ENCODE data around the gene TRIM71.

TRIM71 gene

GRCh38 chr3:32856901-32857507 lies 39.2 kb downstream of the TRIM71 start:
- Histone ChIP-seq H3K4me1 (no peaks in the 10 kb centered on the region), H3K36me3 (no peaks in the 10 kb centered on the region)
- no peak for TF ChIP-seq CTCF (IDR thresholded peaks at IDR 0.05; ENCODE audit: low read depth, low read length)

GRCh38 chr3:32857921-32858320 lies 40.1 kb downstream of the TRIM71 start:
- Histone ChIP-seq H3K4me3 (ENCODE audit: low read depth, low read length) (no peak overlapping the region), H3K4me1 (no peaks in the 10 kb centered on the region), H3K27me3 (no peaks in the 10 kb centered on the region), H3K36me3 (no peaks in the 10 kb centered on the region), H3K9me3 (no peaks in the 10 kb centered on the region)
- no peak for DNase-seq
- no peak for TF ChIP-seq CTCF (IDR thresholded peaks at IDR 0.05; ENCODE audit: low read depth, low read length)

More at GRCh38 chr3:32856901-32857507, 39.2 kb downstream of the TRIM71 start:
- DNase-seq, result no peak
- Histone ChIP-seq H3K9me3 (no peaks in the 10 kb centered on the region), H3K4me3 (ENCODE audit: low read depth, low read length) (no peak overlapping the region), H3K27me3 (no peaks in the 10 kb centered on the region)

- DNase-seq, result no peak
- no peak for TF ChIP-seq CTCF (IDR thresholded peaks at IDR 0.05; ENCODE audit: low read depth, low read length)
- Histone ChIP-seq H3K36me3 (no peaks in the 10 kb centered on the region), H3K4me1 (no peaks in the 10 kb centered on the region), H3K9me3 (no peaks in the 10 kb centered on the region), H3K4me3 (ENCODE audit: low read depth, low read length) (no peak overlapping the region), H3K27me3 (no peaks in the 10 kb centered on the region)
Observed at GRCh38 chr3:32859604-32860237, 41.9 kb downstream of the TRIM71 start.

GRCh38 chr3:32860499-32860898 lies 42.7 kb downstream of the TRIM71 start:
- H3K4me1 ChIP-seq, result no peaks in the 10 kb centered on the region
- no peak overlapping the region for H3K4me3 ChIP-seq (ENCODE audit: low read depth, low read length)
- H3K27me3 ChIP-seq, result no peaks in the 10 kb centered on the region
- TF ChIP-seq CTCF (IDR thresholded peaks at IDR 0.05; ENCODE audit: low read depth, low read length), result no peak
- H3K9me3 ChIP-seq, result no peaks in the 10 kb centered on the region
- DNase-seq, result no peak
- H3K36me3 ChIP-seq, result no peaks in the 10 kb centered on the region

DNA sequence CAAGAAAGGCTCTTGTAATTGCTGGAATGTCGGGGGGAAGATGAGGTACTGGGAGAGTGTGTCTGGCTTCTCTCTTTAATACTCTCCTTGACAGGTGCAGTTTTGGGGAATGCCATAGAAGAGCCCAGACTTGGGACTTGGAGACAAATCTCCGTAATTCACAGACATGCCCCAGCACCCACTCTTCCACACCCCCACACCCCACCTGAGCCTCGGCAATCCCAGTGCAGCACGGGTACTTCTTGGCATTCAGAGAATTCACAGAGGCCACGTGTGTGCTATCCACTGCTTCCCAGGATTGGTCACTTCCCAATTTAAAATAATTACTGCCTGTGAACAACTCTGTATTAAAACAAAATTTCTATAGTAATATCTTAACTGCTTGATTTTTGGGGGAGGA lies 43.9 kb downstream of the TRIM71 start:
- no peaks in the 10 kb centered on the region for H3K4me1 ChIP-seq
- no peak for TF ChIP-seq CTCF (IDR thresholded peaks at IDR 0.05; ENCODE audit: low read depth, low read length)

GRCh38 chr3:32862247-32862935 lies 44.6 kb downstream of the TRIM71 start:
- no peak for DNase-seq
- no peak for TF ChIP-seq CTCF (IDR thresholded peaks at IDR 0.05; ENCODE audit: low read depth, low read length)
- Histone ChIP-seq H3K4me1 (no peaks in the 10 kb centered on the region), H3K9me3 (no peaks in the 10 kb centered on the region), H3K36me3 (no peaks in the 10 kb centered on the region), H3K4me3 (ENCODE audit: low read depth, low read length) (no peak overlapping the region), H3K27me3 (no peaks in the 10 kb centered on the region)

More for the DNA sequence above, 43.9 kb downstream of the TRIM71 start:
- DNase-seq, result no peak
- H3K9me3 ChIP-seq, result no peaks in the 10 kb centered on the region
- H3K36me3 ChIP-seq, result no peaks in the 10 kb centered on the region
- no peaks in the 10 kb centered on the region for H3K27me3 ChIP-seq
- H3K4me3 ChIP-seq (ENCODE audit: low read depth, low read length), result no peak overlapping the region

Measured in BE2C (cell line).